ACC112 (cell line): ENCODE results near the gene COMMD7.
A peak's percentile ranks its signal among the peaks of the same experiment; 100 is the strongest.

Experiments
- H2AFZ ChIP-seq: fragments of 200-600 bp; sonication (generic); one replicate; pipeline ENCODE4 v1.6.0; 2017; ENCODE audit warnings: antibody characterized with exemption, low read length; ENCODE audit not compliant: unreplicated experiment
- H3K27ac ChIP-seq: fragments of 200-600 bp; sonication (generic); 2 replicates; pipeline ENCODE4 v1.5.1; 2014; ENCODE audit warnings: low read depth, mild to moderate bottlenecking, antibody characterized with exemption, low read length, moderate library complexity
- H3K27me3 ChIP-seq: fragments of 200-600 bp; sonication (generic); 2 replicates; pipeline ENCODE4 v1.6.1; 2014; ENCODE audit warnings: mild to moderate bottlenecking, antibody characterized with exemption, low read length, moderate library complexity, mixed read lengths; ENCODE audit not compliant: insufficient read depth
- H3K36me3 ChIP-seq: fragments of 200-600 bp; sonication (generic); 2 replicates; pipeline ENCODE4 v1.6.1; 2016; ENCODE audit warnings: mild to moderate bottlenecking, antibody characterized with exemption, low read length, moderate library complexity, mixed read lengths; ENCODE audit not compliant: insufficient read depth
- H3K4me1 ChIP-seq: fragments of 200-600 bp; sonication (generic); one replicate; pipeline ENCODE4 v1.6.1; 2016; ENCODE audit warnings: low read length, mixed read lengths; ENCODE audit not compliant: insufficient read depth, unreplicated experiment, control insufficient read depth
- H3K4me3 ChIP-seq: fragments of 200-600 bp; sonication (generic); 2 replicates; pipeline ENCODE4 v1.5.1; 2014; ENCODE audit warnings: mild to moderate bottlenecking, low read depth, low read length
- H3K79me2 ChIP-seq: fragments of 200-600 bp; sonication (generic); one replicate; pipeline ENCODE4 v1.6.0; 2016; ENCODE audit warnings: low read length; ENCODE audit not compliant: control insufficient read depth, unreplicated experiment, insufficient read depth

COMMD7 gene

DNA sequence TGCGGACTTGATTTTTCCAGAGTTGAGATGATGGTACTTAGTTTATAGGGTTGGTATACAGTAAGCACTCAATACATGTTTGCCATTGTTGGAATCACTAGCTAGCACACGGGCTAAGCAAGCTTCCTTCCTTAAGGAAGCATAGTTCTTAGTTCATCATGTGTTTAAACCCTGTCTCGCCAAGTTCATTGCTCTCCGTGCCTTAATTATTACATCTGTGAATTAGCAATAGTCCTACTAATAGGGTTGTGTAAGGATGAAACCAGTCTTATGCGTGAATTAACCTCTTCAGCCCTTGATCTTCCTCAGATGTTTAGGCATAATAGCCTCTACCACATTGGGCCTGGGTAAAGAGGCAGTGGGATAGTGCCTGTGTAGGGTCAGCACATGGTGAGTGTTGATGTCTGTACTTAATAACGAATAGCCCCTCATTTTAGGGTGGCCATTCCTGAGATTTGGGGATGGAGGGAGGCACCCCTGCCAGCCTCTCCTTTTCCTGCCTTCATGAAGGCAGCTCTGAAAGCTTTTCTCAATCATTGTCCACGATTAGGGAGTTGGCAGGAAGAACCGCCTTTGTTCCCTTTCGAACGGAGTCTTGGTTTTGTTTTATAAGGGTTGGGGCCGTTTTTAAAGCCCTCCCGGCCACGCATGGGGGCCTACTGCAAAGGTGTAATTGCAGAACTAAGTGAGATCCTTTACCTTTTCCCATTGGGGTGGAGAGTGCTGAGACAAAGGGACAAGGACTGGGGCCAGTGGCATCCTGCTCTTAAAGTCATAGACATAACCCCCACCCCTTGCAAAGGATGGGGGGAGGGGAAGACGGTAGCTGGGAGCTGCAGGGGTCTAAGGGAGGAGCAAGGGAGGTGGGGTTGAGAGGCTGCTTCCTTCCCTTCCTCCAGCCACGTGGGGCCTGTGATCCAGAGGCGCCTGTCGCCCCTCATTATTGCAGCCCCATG, 21.0 kb upstream of the COMMD7 start:
- Histone ChIP-seq H3K4me1 (peaks cover 5% of the 10 kb centered on the region), H3K79me2 (peaks cover 8% of the 10 kb centered on the region), H3K4me3 (0 out of 2 replicates have a peak overlapping the region, but pooled peaks have one; percentile 82), H3K36me3 (no peaks in the 10 kb centered on the region), H3K27me3 (no peaks in the 10 kb centered on the region), H2AFZ (no peak overlapping the region), H3K27ac (no peak overlapping the region)

DNA sequence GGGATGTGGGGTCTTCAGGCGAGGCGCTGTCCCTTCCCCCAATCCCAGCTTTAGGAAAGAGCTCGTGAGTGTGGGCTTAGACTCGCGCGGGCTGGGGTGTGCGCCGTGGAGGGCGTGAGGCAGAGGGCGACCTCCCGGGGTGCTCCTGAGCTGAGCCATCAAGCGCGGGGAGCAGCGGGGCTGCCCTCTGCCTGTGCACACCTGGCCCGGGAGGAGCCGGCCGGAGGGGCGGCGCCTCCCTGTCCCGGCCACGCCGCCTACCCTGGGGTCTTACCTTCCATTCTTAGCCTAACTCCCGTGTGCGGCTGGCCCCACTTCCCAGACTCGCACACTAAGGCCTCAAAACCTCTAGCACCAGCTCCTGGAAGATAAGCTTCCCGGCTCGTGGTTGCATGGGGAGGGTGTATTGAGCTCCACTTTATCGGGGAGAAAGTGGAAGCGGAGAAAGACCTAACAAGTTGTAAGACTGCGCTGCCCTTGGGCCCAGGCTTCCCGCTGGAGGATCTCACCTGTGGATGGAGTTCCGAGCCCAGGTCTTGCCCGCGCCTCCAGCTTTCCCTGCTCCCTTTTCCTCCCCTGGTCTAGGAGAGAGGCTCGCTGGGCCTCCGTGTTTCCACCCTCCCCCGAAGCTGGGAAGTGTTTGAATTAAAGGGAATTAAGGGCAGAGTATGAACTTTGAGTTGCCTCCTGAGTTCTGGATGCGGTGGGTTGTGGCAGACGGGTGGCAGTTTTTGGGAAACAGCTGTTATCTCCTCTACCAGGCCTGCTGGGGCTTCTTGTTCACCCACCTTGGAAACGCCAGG, 20.1 kb upstream of the COMMD7 start:
- H3K79me2 ChIP-seq, result peaks cover 8% of the 10 kb centered on the region
- H3K4me1 ChIP-seq, result peaks cover 5% of the 10 kb centered on the region
- no peaks in the 10 kb centered on the region for H3K27me3 ChIP-seq
- peak overlapping the region; percentile 27 for H2AFZ ChIP-seq
- H3K36me3 ChIP-seq, result no peaks in the 10 kb centered on the region
- no peak overlapping the region for H3K27ac ChIP-seq
- H3K4me3 ChIP-seq, result peak overlapping the region; percentile 82

DNA sequence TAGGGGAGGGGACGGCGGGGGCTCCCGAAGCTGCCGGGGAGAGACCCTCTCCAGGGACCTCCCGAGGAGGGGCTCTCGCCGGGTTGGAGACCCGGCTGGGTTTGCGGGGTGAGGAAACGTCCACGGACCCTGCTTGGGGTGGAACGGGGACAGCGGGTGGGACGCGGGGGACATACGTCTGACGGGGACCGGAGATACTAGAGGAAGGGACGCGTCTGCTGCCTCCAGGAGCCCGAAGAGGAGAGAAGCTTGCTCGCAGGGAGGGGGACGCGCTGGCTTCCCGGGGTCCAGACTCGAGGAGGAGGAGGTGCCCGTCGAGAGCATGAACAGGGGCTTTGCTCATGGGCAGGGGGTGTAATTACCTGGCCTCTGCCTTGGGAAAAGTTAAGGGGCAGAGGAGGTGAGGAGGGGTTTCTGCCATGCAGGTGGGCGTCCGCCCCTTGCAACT, 19.5 kb upstream of the COMMD7 start:
- Histone ChIP-seq H3K79me2 (peaks cover 8% of the 10 kb centered on the region), H3K4me3 (peak overlapping the region; percentile 82), H3K27ac (no peak overlapping the region), H2AFZ (peak overlapping the region; percentile 27), H3K4me1 (peaks cover 5% of the 10 kb centered on the region), H3K36me3 (no peaks in the 10 kb centered on the region), H3K27me3 (no peaks in the 10 kb centered on the region)

DNA sequence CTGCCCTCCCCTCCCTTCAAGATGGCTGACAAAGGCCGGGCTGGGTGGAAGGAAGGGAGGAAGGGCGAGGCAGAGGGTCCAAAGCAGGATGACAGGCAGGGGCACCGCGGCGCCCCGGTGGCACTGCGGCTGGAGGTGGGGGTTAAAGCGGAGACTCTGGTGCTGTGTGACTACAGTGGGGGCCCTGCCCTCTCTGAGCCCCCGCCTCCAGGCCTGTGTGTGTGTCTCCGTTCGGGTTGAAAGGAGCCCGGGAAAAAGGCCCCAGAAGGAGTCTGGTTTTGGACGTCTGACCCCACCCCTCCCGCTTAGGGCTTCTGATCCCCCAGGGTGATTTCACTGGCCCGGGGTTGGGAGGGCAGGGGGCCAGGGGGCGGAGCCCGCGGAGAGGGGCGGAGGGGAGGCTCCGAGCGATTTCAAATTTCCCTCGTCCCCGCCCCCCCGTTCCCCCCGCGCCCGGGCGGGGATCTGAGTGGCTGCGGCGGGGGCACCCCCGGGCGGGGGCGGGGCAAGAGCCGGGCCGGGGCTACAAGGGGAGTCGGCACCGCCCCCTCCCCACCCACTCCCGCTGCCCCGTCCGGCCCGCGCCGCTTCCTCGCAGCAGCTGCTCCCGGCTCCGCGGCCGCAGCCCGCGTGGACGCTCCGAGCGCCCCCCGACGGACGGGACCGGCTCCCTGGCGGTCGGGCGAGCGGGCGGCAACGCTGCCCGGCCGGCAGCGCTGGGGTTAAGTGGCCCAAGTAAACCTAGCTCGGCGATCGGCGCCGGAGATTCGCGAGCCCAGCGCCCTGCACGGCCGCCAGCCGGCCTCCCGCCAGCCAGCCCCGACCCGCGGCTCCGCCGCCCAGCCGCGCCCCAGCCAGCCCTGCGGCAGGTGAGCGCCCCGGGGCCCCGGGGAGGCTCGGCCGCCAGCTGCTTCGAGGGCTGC, 18.8 kb upstream of the COMMD7 start, which contains the start of gene DNMT3B:
Gene DNMT3B (plus strand): TSS at position 555 of the 923 bp plus-strand sequence. CDS start 17,939 bp downstream, outside the sequence.
- peak within 1 kb of the TSS; percentile 62 for H2AFZ ChIP-seq
- H3K79me2 ChIP-seq, result peaks cover 8% of the 10 kb centered on the region
- H3K27me3 ChIP-seq, result no peaks in the 10 kb centered on the region
- H3K4me1 ChIP-seq, result peaks cover 5% of the 10 kb centered on the region
- H3K27ac ChIP-seq, result no peak within 1 kb of the TSS
- H3K4me3 ChIP-seq, result peak within 1 kb of the TSS; percentile 82
- H3K36me3 ChIP-seq, result no peaks in the 10 kb centered on the region

DNA sequence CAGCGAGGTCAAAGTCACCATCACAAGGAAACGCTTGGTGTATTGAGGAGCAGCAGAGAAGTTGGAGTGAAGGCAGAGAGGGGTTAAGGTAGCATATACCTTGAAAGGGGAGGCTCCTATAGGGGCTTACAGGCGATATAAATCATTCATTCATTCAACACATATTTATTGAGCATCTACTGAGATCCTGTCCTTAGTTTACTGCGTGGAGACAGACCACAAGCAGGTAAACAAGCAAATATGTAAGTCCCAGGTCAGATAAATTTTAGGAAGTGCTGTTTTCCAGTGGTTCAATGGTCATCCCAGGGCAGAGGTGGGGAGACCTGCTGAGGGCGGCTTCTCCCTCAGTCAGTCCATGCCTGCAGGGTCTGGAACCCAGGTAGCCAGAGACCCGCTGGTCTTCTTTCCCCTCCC, 18.2 kb upstream of the COMMD7 start:
- peak overlapping the region; percentile 82 for H3K4me3 ChIP-seq
- H3K27ac ChIP-seq, result no peak overlapping the region

DNA sequence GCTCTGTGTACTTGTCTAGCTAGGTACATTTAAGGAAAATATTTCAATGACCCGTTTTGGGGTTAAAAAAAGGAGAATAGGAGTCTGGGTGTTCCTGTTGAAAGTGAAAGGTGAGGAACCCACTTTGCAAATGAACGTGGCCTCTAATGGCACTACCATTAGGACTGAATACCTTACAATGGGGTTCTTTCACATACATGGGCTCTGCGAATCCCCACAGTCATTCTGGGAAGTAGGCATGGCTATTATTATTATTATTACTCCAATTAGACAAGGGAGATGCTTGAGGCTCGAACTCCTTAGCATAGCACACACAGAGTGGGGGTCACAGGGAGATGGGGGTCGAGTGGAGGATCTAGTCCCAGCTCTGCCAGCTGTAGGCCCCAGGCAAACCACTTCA, 12.9 kb upstream of the COMMD7 start:
- H3K27ac ChIP-seq, result no peak overlapping the region
- no peaks in the 10 kb centered on the region for H3K36me3 ChIP-seq
- H3K4me3 ChIP-seq, result no peak overlapping the region
- no peak overlapping the region for H2AFZ ChIP-seq
- no peaks in the 10 kb centered on the region for H3K79me2 ChIP-seq
- no peaks in the 10 kb centered on the region for H3K27me3 ChIP-seq
- peaks cover 29% of the 10 kb centered on the region for H3K4me1 ChIP-seq

More for the DNA sequence above, 18.2 kb upstream of the COMMD7 start:
- Histone ChIP-seq H3K36me3 (no peaks in the 10 kb centered on the region), H3K79me2 (peaks cover 8% of the 10 kb centered on the region), H3K27me3 (no peaks in the 10 kb centered on the region), H2AFZ (peak overlapping the region; percentile 62), H3K4me1 (peaks cover 5% of the 10 kb centered on the region)

DNA sequence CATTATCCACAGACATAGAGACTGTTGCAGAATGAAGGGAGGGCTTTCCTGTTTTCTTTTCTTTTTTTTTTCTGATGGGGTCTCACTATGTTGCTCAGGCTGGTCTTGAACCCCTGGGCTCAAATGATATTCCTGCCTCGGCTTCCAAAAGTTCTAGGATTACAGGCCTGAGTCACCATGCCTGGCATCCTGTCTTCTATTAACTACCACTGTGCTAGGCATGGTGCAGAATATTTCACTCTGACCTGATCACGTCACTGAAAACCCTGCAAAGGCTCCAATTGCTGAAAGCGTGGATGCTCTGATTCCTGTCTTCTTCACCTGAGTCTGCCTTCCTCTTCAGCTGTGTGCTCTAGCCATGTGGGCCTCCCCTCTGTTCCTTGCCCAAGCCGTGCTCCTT, 10.5 kb upstream of the COMMD7 start:
- H3K36me3 ChIP-seq, result no peaks in the 10 kb centered on the region
- peaks cover 32% of the 10 kb centered on the region for H3K4me1 ChIP-seq
- H3K79me2 ChIP-seq, result no peaks in the 10 kb centered on the region
- no peak overlapping the region for H2AFZ ChIP-seq
- no peak overlapping the region for H3K27ac ChIP-seq
- H3K27me3 ChIP-seq, result no peaks in the 10 kb centered on the region
- H3K4me3 ChIP-seq, result no peak overlapping the region

- no peaks in the 10 kb centered on the region for H3K27me3 ChIP-seq
- no peaks in the 10 kb centered on the region for H3K79me2 ChIP-seq
- peak overlapping the region; percentile 70 for H3K4me3 ChIP-seq
- H3K4me1 ChIP-seq, result peaks cover 32% of the 10 kb centered on the region
- peak overlapping the region; percentile 87 for H3K27ac ChIP-seq
- H2AFZ ChIP-seq, result peak overlapping the region; percentile 90
- no peaks in the 10 kb centered on the region for H3K36me3 ChIP-seq
Measured at GRCh38 chr20:32752458-32753250, 9.4 kb upstream of the COMMD7 start.

DNA sequence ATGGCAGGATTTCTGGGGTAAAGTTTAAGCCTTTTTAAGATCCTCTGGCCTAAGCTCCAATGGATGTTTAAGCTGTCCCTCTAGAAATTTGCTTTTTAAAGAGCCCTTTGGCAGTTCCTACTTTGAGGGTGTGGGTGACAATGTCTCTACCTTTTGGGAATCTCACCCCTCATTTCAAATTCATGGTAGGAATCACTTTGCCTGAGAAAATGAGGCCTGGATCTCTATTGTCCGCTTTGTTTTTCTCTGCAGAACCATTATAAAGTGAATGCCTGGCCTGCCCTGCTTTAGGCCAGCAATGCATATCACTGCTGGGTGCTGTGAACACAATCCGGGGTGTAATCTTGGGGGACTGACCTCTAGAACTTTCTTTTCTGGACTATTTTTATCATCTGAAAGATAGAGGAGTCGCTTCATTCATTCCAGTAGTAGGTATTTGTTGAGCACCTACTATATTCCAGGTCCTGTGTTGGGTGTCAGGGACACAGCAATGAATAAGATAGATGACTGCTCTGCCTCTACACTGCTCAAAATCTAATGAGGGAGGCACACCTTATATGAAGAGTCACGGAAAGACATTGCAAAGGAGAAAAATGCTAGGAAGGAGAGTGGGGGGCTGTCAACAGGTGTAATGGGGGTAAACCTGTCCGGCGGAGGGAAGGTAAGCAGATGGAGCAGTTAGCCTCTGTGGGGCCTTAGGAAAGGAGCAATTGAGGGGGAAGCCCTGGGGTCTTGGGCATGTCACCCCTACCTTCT, 8.6 kb upstream of the COMMD7 start:
- no peaks in the 10 kb centered on the region for H3K36me3 ChIP-seq
- H3K79me2 ChIP-seq, result no peaks in the 10 kb centered on the region
- H3K27ac ChIP-seq, result peak overlapping the region; percentile 87
- peak overlapping the region; percentile 70 for H3K4me3 ChIP-seq
- H3K4me1 ChIP-seq, result peaks cover 33% of the 10 kb centered on the region
- no peaks in the 10 kb centered on the region for H3K27me3 ChIP-seq
- peak overlapping the region; percentile 18 for H2AFZ ChIP-seq
